GM12878 (cell line): Measurements from ENCODE around the gene SRRD. TPM values are rescaled to one million over a fixed set of nuclear protein-coding genes. Genes with fewer than 3 reads are reported as not detected.

Source experiments
- ATAC-seq: fragments of 200-7000 bp; cut with Tn5 transposase; 3 replicates; pipeline ENCODE4 v1.9.1; 2020; ENCODE audit warnings: mild to moderate bottlenecking, moderate library complexity
- BruUV-seq: library from RNA; stranded (reverse); fragments of 400-500 nt; replicated peaks from 2 replicates; lab custom pipeline; 2021; lab: Mats Ljungman, UMichigan
- CTCF ChIA-PET: fragments of 300-600 bp; sonication (Branson Sonifier 250); formaldehyde crosslinking; extraction: SDS; loops from one replicate; lab custom pipeline; 2021; ENCODE audit warnings: inconsistent platforms; lab: Yijun Ruan, JAX
- POLR2A ChIA-PET: fragments of 350-600 bp; formaldehyde crosslinking; extraction: SDS; loops from one replicate; lab custom pipeline; 2021; ENCODE audit warnings: inconsistent platforms; lab: Charles Lee
- RAD21 ChIA-PET: fragments of 300-600 bp; sonication (Branson Sonifier 250); formaldehyde crosslinking; loops from one replicate; lab custom pipeline; 2023; ENCODE audit warnings: antibody characterized with exemption; ENCODE audit not compliant: unreplicated experiment; lab: Charles Lee
- SMC1A ChIA-PET: fragments of 300-600 bp; sonication (Branson Sonifier 250); formaldehyde crosslinking; loops from one replicate; lab custom pipeline; 2023; ENCODE audit not compliant: unreplicated experiment, uncharacterized antibody; lab: Charles Lee
- DNase-seq: peaks from one replicate; pipeline ENCODE4 v3.0.0-alpha.2; 2011; ENCODE audit warnings: low read depth, low spot score
- FAIRE-seq: peaks from 3 replicates; lab custom pipeline; 2011; peaks lifted over from hg19 to GRCh38; lab: Jason Lieb, UNC
- H2AFZ ChIP-seq: 2 replicates; pipeline ENCODE4 v1.6.0; 2011; ENCODE audit warnings: low read depth, low read length, control low read depth; ENCODE audit not compliant: control insufficient read depth
- H3K27ac ChIP-seq: 2 replicates; pipeline ENCODE4 v1.5.1; 2011; ENCODE audit warnings: control low read depth; ENCODE audit not compliant: control insufficient read depth, insufficient read depth
- H3K27me3 ChIP-seq, 2 experiments: replicated peaks in 1 of 2; 2 replicates each; pipeline versions ENCODE4 v1.6.0 to v1.6.1; 2011; ENCODE audit warnings: low read length in 1 of 2; ENCODE audit not compliant: control insufficient read depth in 2 of 2, insufficient read depth in 2 of 2
- H3K36me3 ChIP-seq, 2 experiments: 2 replicates each; pipeline ENCODE4 v1.5.1; 2011; ENCODE audit warnings: low read length in 1 of 2; ENCODE audit not compliant: control insufficient read depth in 2 of 2, insufficient read depth in 2 of 2
- H3K4me1 ChIP-seq: 2 replicates; pipeline ENCODE4 v1.6.1; 2011; ENCODE audit warnings: mild to moderate bottlenecking, low read length, moderate library complexity, mixed read lengths; ENCODE audit not compliant: control insufficient read depth, insufficient read depth
- H3K4me2 ChIP-seq: 2 replicates; pipeline ENCODE4 v1.6.0; 2011; ENCODE audit warnings: control low read depth; ENCODE audit not compliant: control insufficient read depth, insufficient read depth
- H3K4me3 ChIP-seq: fragments of 200-600 bp; sonication (generic); 2 replicates; pipeline ENCODE4 v1.5.1; 2016
- H3K79me2 ChIP-seq: 2 replicates; pipeline ENCODE4 v1.6.0; 2011; ENCODE audit warnings: low read length; ENCODE audit not compliant: control insufficient read depth, insufficient read depth
- H3K9ac ChIP-seq: 2 replicates; pipeline ENCODE4 v1.8.0; 2011; ENCODE audit warnings: low read length, control low read depth, mixed read lengths; ENCODE audit not compliant: control insufficient read depth, insufficient read depth
- H3K9me3 ChIP-seq: replicated peaks from 3 replicates; pipeline ENCODE4 v1.5.1; 2011; ENCODE audit warnings: mild to moderate bottlenecking, low read length; ENCODE audit not compliant: control insufficient read depth, insufficient read depth
- H4K20me1 ChIP-seq: 2 replicates; pipeline ENCODE4 v1.6.0; 2011; ENCODE audit not compliant: control insufficient read depth, insufficient read depth
- ASH2L ChIP-seq: fragments of 300-600, 200-600 bp; sonication (generic); IDR thresholded peaks from 2 replicates; pipeline ENCODE4 v1.6.1; 2017; ENCODE audit warnings: low read depth, mild to moderate bottlenecking, borderline replicate concordance
- BCL11A ChIP-seq: IDR thresholded peaks from 2 replicates; pipeline ENCODE4 v1.6.1; 2011; ENCODE audit warnings: low read depth, low read length
- BCL3 ChIP-seq: IDR thresholded peaks from 2 replicates; pipeline ENCODE4 v1.6.1; 2011; ENCODE audit warnings: borderline replicate concordance, low read depth, mild to moderate bottlenecking, moderate library complexity, low read length; ENCODE audit not compliant: insufficient read depth, poor library complexity, severe bottlenecking
- CBX3 ChIP-seq: fragments of 200-600 bp; sonication (generic); IDR thresholded peaks from 2 replicates; pipeline ENCODE4 v1.6.1; 2016; ENCODE audit warnings: low read depth, borderline replicate concordance
- CBX5 ChIP-seq: sonication (generic); IDR thresholded peaks from 2 replicates; pipeline ENCODE4 v1.6.1; 2016; ENCODE audit warnings: low read depth, moderate library complexity, mild to moderate bottlenecking, inconsistent platforms
- CHD4 ChIP-seq: fragments of 200-600 bp; sonication (generic); IDR thresholded peaks from 2 replicates; pipeline ENCODE4 v1.6.1; 2016; ENCODE audit warnings: mild to moderate bottlenecking
- HSF1 ChIP-seq: fragments of 150-350 bp; IDR thresholded peaks from 2 replicates; pipeline ENCODE4 v1.6.1; 2014; ENCODE audit warnings: mild to moderate bottlenecking, low read depth, low read length
- JUNB ChIP-seq: IDR thresholded peaks from 2 replicates; pipeline ENCODE4 v1.6.1; 2016; ENCODE audit warnings: antibody characterized with exemption, mild to moderate bottlenecking
- KDM1A ChIP-seq: fragments of 200-600 bp; sonication (generic); IDR thresholded peaks from 2 replicates; pipeline ENCODE4 v1.6.1; 2016; ENCODE audit warnings: borderline replicate concordance
- MAX ChIP-seq: IDR thresholded peaks from 2 replicates; pipeline ENCODE4 v1.6.1; 2012; ENCODE audit warnings: low read depth, low read length, improper control_type of control experiment
- PAX5 ChIP-seq: IDR thresholded peaks from 2 replicates; pipeline ENCODE4 v1.6.1; 2011; ENCODE audit warnings: low read depth, low read length, borderline replicate concordance
- PBX3 ChIP-seq: IDR thresholded peaks from 2 replicates; pipeline ENCODE4 v1.6.1; 2011; ENCODE audit warnings: mild to moderate bottlenecking, low read depth, low read length, moderate library complexity; ENCODE audit not compliant: insufficient replicate concordance
- POU2F2 ChIP-seq: IDR thresholded peaks from 3 replicates; pipeline ENCODE4 v1.6.1; 2011; ENCODE audit warnings: low read depth, mild to moderate bottlenecking, low read length, borderline replicate concordance
- RBBP5 ChIP-seq: fragments of 200-600 bp; sonication (generic); conservative IDR thresholded peaks from 2 replicates; pipeline ENCODE4 v1.6.1; 2016
- RFX5 ChIP-seq: IDR thresholded peaks from 2 replicates; pipeline ENCODE4 v1.6.1; 2011; ENCODE audit warnings: low read depth, low read length, improper control_type of control experiment
- SMARCA5 ChIP-seq: fragments of 450-650 bp; IDR thresholded peaks from 2 replicates; pipeline ENCODE4 v1.6.1; 2017; ENCODE audit warnings: mild to moderate bottlenecking
- SMC3 ChIP-seq: IDR thresholded peaks from 2 replicates; pipeline ENCODE4 v1.6.1; 2011; ENCODE audit warnings: low read length, improper control_type of control experiment, borderline replicate concordance
- SREBF2 ChIP-seq: IDR thresholded peaks from 2 replicates; pipeline ENCODE4 v1.6.1; 2012; ENCODE audit warnings: mild to moderate bottlenecking, low read length
- SRF ChIP-seq, 2 experiments: IDR thresholded peaks; 2 replicates each; pipeline ENCODE4 v1.6.1; 2011; ENCODE audit warnings: low read depth in 2 of 2, low read length in 2 of 2, mild to moderate bottlenecking in 1 of 2, moderate library complexity in 1 of 2
- SUPT20H ChIP-seq: IDR thresholded peaks from 2 replicates; pipeline ENCODE4 v1.6.1; 2011; ENCODE audit warnings: low read depth, mild to moderate bottlenecking, low read length, moderate library complexity, borderline replicate concordance; ENCODE audit not compliant: control insufficient read depth
- WGBS: methylation state at CpG from one replicate; pipeline ENCODE4 v1.1.6; 2016; ENCODE audit warnings: low lambda C conversion rate; ENCODE audit not compliant: insufficient replicate concordance, insufficient coverage; ENCODE audit errors: missing lambda C conversion rate; 5-methylcytosine and 5-hydroxymethylcytosine counted together
- in situ Hi-C: fragments of 300-500 bp; cut with MboI; formaldehyde crosslinking; loops from 9 replicates; pipeline ENCODE4 v1.14.3; 2018; ENCODE audit warnings: mixed read lengths
- intact Hi-C: fragments of 100-400 bp; cut with micrococcal nuclease; formaldehyde crosslinking; loops from one replicate; pipeline ENCODE4 v1.14.2; 2022; ENCODE audit not compliant: unreplicated experiment
- polyA plus RNA-seq, 11 experiments: library from polyadenylated mRNA; depleted of rRNA in 4 of 11; unstranded in 6 of 11; stranded (reverse) in 5 of 11; fragments of >200 nt; fragmentation: Nextera tagmentation in 4 of 11; fragmentation: Illumina TruSeq in 1 of 11; extraction: Ambion mirVana in 4 of 11; extraction: Trizol in 1 of 11; gene quantifications; 1 replicate in 1 of 11; 2 replicates in 10 of 11; pipeline versions ENCODE4 v1.2.1 to v1.2.3, GENCODE V29; 2011 to 2016; ENCODE audit warnings: inconsistent platforms in 2 of 11, missing spikeins in 2 of 11, low read depth in 1 of 11
- total RNA-seq, 4 experiments: library from RNA; depleted of rRNA in 3 of 4; stranded (reverse); fragments of >200 nt in 3 of 4; fragmentation: Illumina TruSeq in 1 of 4; extraction: Trizol in 1 of 4; gene quantifications; 2 replicates each; pipeline versions ENCODE4 v1.2.1 to v1.2.3, GENCODE V29; 2013 to 2021

SRRD gene
- total and polyA plus RNA-seq, 10 of the 15 experiments (the other 5 are each of a cell fraction or from before 2014, with no cell fraction given), result 4.1 to 50.6 (median 27.5) TPM

GRCh38 chr22:26435327-26436093 lies 48.2 kb upstream of the SRRD start:
- ChIA-PET RAD21 (no interaction called here), CTCF (interaction anchor here (0.6 to 1.6 kb wide), 4 partner anchors 9 to 239 kb away, joined by 3 to 6 read pairs (median 4); no protein-coding TSS in a partner anchor), POLR2A (no interaction called here), SMC1A (interaction anchor here (0.9 to 2.1 kb wide), 5 partner anchors 16 to 44 kb away, joined by 3 to 6 read pairs (median 4); no protein-coding TSS in a partner anchor)
- TF ChIP-seq BCL3 (no peak), SUPT20H (no peak), POU2F2 (no peak), CHD4 (no peak), BCL11A (no peak), PAX5 (no peak), PBX3 (no peak), JUNB (no peak), SREBF2 (no peak), RFX5 (no peak), HSF1 (no peak), SMARCA5 (no peak), CBX3 (no peak), ASH2L (no peak), KDM1A (no peak), CBX5 (no peak), RBBP5 (no peak), SRF (IDR thresholded peaks at IDR 0.05; ENCODE audit: low read depth in 2 of 2, low read length in 2 of 2) (no peak), SMC3 (no peak), MAX (no peak)
- Histone ChIP-seq H2AFZ (no peak overlapping the region), H3K9ac (no peak overlapping the region), H3K4me2 (peak overlapping the region; percentile 30; the same call in 1 of the 2 replicates), H3K27ac (no peak overlapping the region), H3K79me2 (peaks cover 21% of the 10 kb centered on the region), H3K27me3 (no peaks in the 10 kb centered on the region), H3K36me3 (peaks cover 5 to 8% of the 10 kb centered on the region in 2 experiments; a peak in 3 of 4 replicates), H3K9me3 (no peaks in the 10 kb centered on the region), H4K20me1 (peaks cover 4% of the 10 kb centered on the region; the same call in 1 of the 2 replicates), H3K4me3 (no peak overlapping the region), H3K4me1 (peaks cover 19% of the 10 kb centered on the region)
- no peak for FAIRE-seq
- BruUV-seq, result no TSS peak
- in situ Hi-C loops, result no loop called here
- 87% methylated on average over 11 of the region's 11 CpGs for WGBS
- no peak for ATAC-seq
- intact Hi-C loops, result no loop called here
- DNase-seq, result no peak
